GM12878 (cell line): Measurements from ENCODE around the gene FGD4. TPM values are rescaled to one million over a fixed set of nuclear protein-coding genes. Genes with fewer than 3 reads are reported as not detected.

Experiments used
- ATAC-seq: fragments of 200-7000 bp; cut with Tn5 transposase; 3 replicates; pipeline ENCODE4 v1.9.1; 2020; ENCODE audit warnings: mild to moderate bottlenecking, moderate library complexity
- BruUV-seq: library from RNA; stranded (reverse); fragments of 400-500 nt; replicated peaks from 2 replicates; lab custom pipeline; 2021; lab: Mats Ljungman, UMichigan
- CTCF ChIA-PET: fragments of 300-600 bp; sonication (Branson Sonifier 250); formaldehyde crosslinking; extraction: SDS; loops from one replicate; lab custom pipeline; 2021; ENCODE audit warnings: inconsistent platforms; lab: Yijun Ruan, JAX
- POLR2A ChIA-PET: fragments of 350-600 bp; formaldehyde crosslinking; extraction: SDS; loops from one replicate; lab custom pipeline; 2021; ENCODE audit warnings: inconsistent platforms; lab: Charles Lee
- RAD21 ChIA-PET: fragments of 300-600 bp; sonication (Branson Sonifier 250); formaldehyde crosslinking; loops from one replicate; lab custom pipeline; 2023; ENCODE audit warnings: antibody characterized with exemption; ENCODE audit not compliant: unreplicated experiment; lab: Charles Lee
- SMC1A ChIA-PET: fragments of 300-600 bp; sonication (Branson Sonifier 250); formaldehyde crosslinking; loops from one replicate; lab custom pipeline; 2023; ENCODE audit not compliant: unreplicated experiment, uncharacterized antibody; lab: Charles Lee
- DNase-seq: peaks from one replicate; pipeline ENCODE4 v3.0.0-alpha.2; 2011; ENCODE audit warnings: low read depth, low spot score
- FAIRE-seq: peaks from 3 replicates; lab custom pipeline; 2011; peaks lifted over from hg19 to GRCh38; lab: Jason Lieb, UNC
- H2AFZ ChIP-seq: 2 replicates; pipeline ENCODE4 v1.6.0; 2011; ENCODE audit warnings: low read depth, low read length, control low read depth; ENCODE audit not compliant: control insufficient read depth
- H3K27ac ChIP-seq: 2 replicates; pipeline ENCODE4 v1.5.1; 2011; ENCODE audit warnings: control low read depth; ENCODE audit not compliant: control insufficient read depth, insufficient read depth
- H3K27me3 ChIP-seq, 2 experiments: replicated peaks in 1 of 2; 2 replicates each; pipeline versions ENCODE4 v1.6.0 to v1.6.1; 2011; ENCODE audit warnings: low read length in 1 of 2; ENCODE audit not compliant: control insufficient read depth in 2 of 2, insufficient read depth in 2 of 2
- H3K36me3 ChIP-seq, 2 experiments: 2 replicates each; pipeline ENCODE4 v1.5.1; 2011; ENCODE audit warnings: low read length in 1 of 2; ENCODE audit not compliant: control insufficient read depth in 2 of 2, insufficient read depth in 2 of 2
- H3K4me1 ChIP-seq: 2 replicates; pipeline ENCODE4 v1.6.1; 2011; ENCODE audit warnings: mild to moderate bottlenecking, low read length, moderate library complexity, mixed read lengths; ENCODE audit not compliant: control insufficient read depth, insufficient read depth
- H3K4me2 ChIP-seq: 2 replicates; pipeline ENCODE4 v1.6.0; 2011; ENCODE audit warnings: control low read depth; ENCODE audit not compliant: control insufficient read depth, insufficient read depth
- H3K4me3 ChIP-seq: fragments of 200-600 bp; sonication (generic); 2 replicates; pipeline ENCODE4 v1.5.1; 2016
- H3K79me2 ChIP-seq: 2 replicates; pipeline ENCODE4 v1.6.0; 2011; ENCODE audit warnings: low read length; ENCODE audit not compliant: control insufficient read depth, insufficient read depth
- H3K9ac ChIP-seq: 2 replicates; pipeline ENCODE4 v1.8.0; 2011; ENCODE audit warnings: low read length, control low read depth, mixed read lengths; ENCODE audit not compliant: control insufficient read depth, insufficient read depth
- H3K9me3 ChIP-seq: replicated peaks from 3 replicates; pipeline ENCODE4 v1.5.1; 2011; ENCODE audit warnings: mild to moderate bottlenecking, low read length; ENCODE audit not compliant: control insufficient read depth, insufficient read depth
- H4K20me1 ChIP-seq: 2 replicates; pipeline ENCODE4 v1.6.0; 2011; ENCODE audit not compliant: control insufficient read depth, insufficient read depth
- EGR1 ChIP-seq, 2 experiments: IDR thresholded peaks; 1 replicate in 1 of 2; 2 replicates in 1 of 2; pipeline ENCODE4 v1.6.1; 2011 to 2012; ENCODE audit warnings: low read depth in 2 of 2, low read length in 2 of 2, borderline replicate concordance in 1 of 2, mild to moderate bottlenecking in 1 of 2, moderate library complexity in 1 of 2
- EP300 ChIP-seq, 2 experiments: fragments of 150-350 bp in 1 of 2; IDR thresholded peaks; 2 replicates each; pipeline ENCODE4 v1.6.1; 2011 to 2012; ENCODE audit warnings: low read depth in 2 of 2, low read length in 2 of 2, borderline replicate concordance in 1 of 2, improper control_type of control experiment in 1 of 2, inconsistent platforms in 1 of 2; ENCODE audit not compliant: control insufficient read depth in 1 of 2
- FOXK2 ChIP-seq: fragments of 450-650 bp; IDR thresholded peaks from 2 replicates; pipeline ENCODE4 v1.6.1; 2017; ENCODE audit warnings: mild to moderate bottlenecking, moderate library complexity
- HDGF ChIP-seq: fragments of 450-650 bp; IDR thresholded peaks from 2 replicates; pipeline ENCODE4 v1.6.1; 2016; ENCODE audit warnings: antibody characterized with exemption
- IRF5 ChIP-seq: fragments of 450-650 bp; IDR thresholded peaks from 2 replicates; pipeline ENCODE4 v1.6.1; 2017; ENCODE audit warnings: borderline replicate concordance
- JUNB ChIP-seq: IDR thresholded peaks from 2 replicates; pipeline ENCODE4 v1.6.1; 2016; ENCODE audit warnings: antibody characterized with exemption, mild to moderate bottlenecking
- NBN ChIP-seq: fragments of 450-650 bp; IDR thresholded peaks from 2 replicates; pipeline ENCODE4 v1.6.1; 2016
- NFYB ChIP-seq: IDR thresholded peaks from 2 replicates; pipeline ENCODE4 v1.6.1; 2011; ENCODE audit warnings: low read depth, mild to moderate bottlenecking, low read length, improper control_type of control experiment, moderate library complexity; ENCODE audit not compliant: insufficient read depth
- SP1 ChIP-seq: IDR thresholded peaks from one replicate; pipeline ENCODE4 v1.6.1; 2011; ENCODE audit warnings: low read depth, low read length
- WGBS: methylation state at CpG from one replicate; pipeline ENCODE4 v1.1.6; 2016; ENCODE audit warnings: low lambda C conversion rate; ENCODE audit not compliant: insufficient replicate concordance, insufficient coverage; ENCODE audit errors: missing lambda C conversion rate; 5-methylcytosine and 5-hydroxymethylcytosine counted together
- in situ Hi-C: fragments of 300-500 bp; cut with MboI; formaldehyde crosslinking; loops from 9 replicates; pipeline ENCODE4 v1.14.3; 2018; ENCODE audit warnings: mixed read lengths
- intact Hi-C: fragments of 100-400 bp; cut with micrococcal nuclease; formaldehyde crosslinking; loops from one replicate; pipeline ENCODE4 v1.14.2; 2022; ENCODE audit not compliant: unreplicated experiment
- polyA plus RNA-seq, 11 experiments: library from polyadenylated mRNA; depleted of rRNA in 4 of 11; unstranded in 6 of 11; stranded (reverse) in 5 of 11; fragments of >200 nt; fragmentation: Nextera tagmentation in 4 of 11; fragmentation: Illumina TruSeq in 1 of 11; extraction: Ambion mirVana in 4 of 11; extraction: Trizol in 1 of 11; gene quantifications; 1 replicate in 1 of 11; 2 replicates in 10 of 11; pipeline versions ENCODE4 v1.2.1 to v1.2.3, GENCODE V29; 2011 to 2016; ENCODE audit warnings: inconsistent platforms in 2 of 11, missing spikeins in 2 of 11, low read depth in 1 of 11
- total RNA-seq, 4 experiments: library from RNA; depleted of rRNA in 3 of 4; stranded (reverse); fragments of >200 nt in 3 of 4; fragmentation: Illumina TruSeq in 1 of 4; extraction: Trizol in 1 of 4; gene quantifications; 2 replicates each; pipeline versions ENCODE4 v1.2.1 to v1.2.3, GENCODE V29; 2013 to 2021
- TF ChIP-seq, protein P1 (sequence below): fragments of 450-650 bp; formaldehyde crosslinking; IDR thresholded peaks from 2 replicates; pipeline ENCODE4 v1.5.0; 2022; ENCODE audit warnings: mild to moderate bottlenecking, missing genetic modification characterization
- TF ChIP-seq, protein P2 (sequence below): fragments of 450-650 bp; IDR thresholded peaks from 2 replicates; pipeline ENCODE4 v1.6.1; 2017; ENCODE audit warnings: antibody characterized with exemption, mild to moderate bottlenecking, moderate library complexity
- TF ChIP-seq, protein P3 (sequence below): fragments of 450-650 bp; IDR thresholded peaks from 2 replicates; pipeline ENCODE4 v1.6.1; 2014; ENCODE audit warnings: mild to moderate bottlenecking

The FGD4 gene
- total and polyA plus RNA-seq, 10 of the 15 experiments (the other 5 are each of a cell fraction or from before 2014, with no cell fraction given) = 0.01 to 0.18 (median 0.08) TPM; not detected in 3

GRCh38 chr12:32450768-32451167, 51.4 kb downstream of the FGD4 start (continued):
- TF ChIP-seq, protein P1, sequence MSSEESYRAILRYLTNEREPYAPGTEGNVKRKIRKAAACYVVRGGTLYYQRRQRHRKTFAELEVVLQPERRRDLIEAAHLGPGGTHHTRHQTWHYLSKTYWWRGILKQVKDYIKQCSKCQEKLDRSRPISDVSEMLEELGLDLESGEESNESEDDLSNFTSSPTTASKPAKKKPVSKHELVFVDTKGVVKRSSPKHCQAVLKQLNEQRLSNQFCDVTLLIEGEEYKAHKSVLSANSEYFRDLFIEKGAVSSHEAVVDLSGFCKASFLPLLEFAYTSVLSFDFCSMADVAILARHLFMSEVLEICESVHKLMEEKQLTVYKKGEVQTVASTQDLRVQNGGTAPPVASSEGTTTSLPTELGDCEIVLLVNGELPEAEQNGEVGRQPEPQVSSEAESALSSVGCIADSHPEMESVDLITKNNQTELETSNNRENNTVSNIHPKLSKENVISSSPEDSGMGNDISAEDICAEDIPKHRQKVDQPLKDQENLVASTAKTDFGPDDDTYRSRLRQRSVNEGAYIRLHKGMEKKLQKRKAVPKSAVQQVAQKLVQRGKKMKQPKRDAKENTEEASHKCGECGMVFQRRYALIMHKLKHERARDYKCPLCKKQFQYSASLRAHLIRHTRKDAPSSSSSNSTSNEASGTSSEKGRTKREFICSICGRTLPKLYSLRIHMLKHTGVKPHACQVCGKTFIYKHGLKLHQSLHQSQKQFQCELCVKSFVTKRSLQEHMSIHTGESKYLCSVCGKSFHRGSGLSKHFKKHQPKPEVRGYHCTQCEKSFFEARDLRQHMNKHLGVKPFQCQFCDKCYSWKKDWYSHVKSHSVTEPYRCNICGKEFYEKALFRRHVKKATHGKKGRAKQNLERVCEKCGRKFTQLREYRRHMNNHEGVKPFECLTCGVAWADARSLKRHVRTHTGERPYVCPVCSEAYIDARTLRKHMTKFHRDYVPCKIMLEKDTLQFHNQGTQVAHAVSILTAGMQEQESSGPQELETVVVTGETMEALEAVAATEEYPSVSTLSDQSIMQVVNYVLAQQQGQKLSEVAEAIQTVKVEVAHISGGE (CRISPR knock-in tag) = no peak
- TF ChIP-seq HDGF = no peak
- no peak for TF ChIP-seq JUNB
- no peak for TF ChIP-seq NBN

- in situ Hi-C loops (loop anchor here (10.0 kb wide), 1 partner anchor 1563 kb away; no protein-coding TSS in a partner anchor), intact Hi-C loops (no loop called here)
- Histone ChIP-seq H3K9ac (no peak overlapping the region), H3K27ac (no peak overlapping the region), H3K4me2 (no peak overlapping the region), H3K79me2 (no peaks in the 10 kb centered on the region), H3K27me3 (no peaks in the 10 kb centered on the region), H3K4me1 (no peaks in the 10 kb centered on the region; the same call in 1 of the 2 replicates), H3K4me3 (no peak overlapping the region), H2AFZ (no peak overlapping the region), H3K36me3 (no peaks in the 10 kb centered on the region), H4K20me1 (no peaks in the 10 kb centered on the region), H3K9me3 (no peaks in the 10 kb centered on the region)
- ChIA-PET RAD21 (interaction anchor here (1.1 to 1.3 kb wide), 2 partner anchors 211 to 304 kb away, joined by 3 read pairs; partner anchors contain the start of gene YARS2), SMC1A (interaction anchor here (4.0 to 10.2 kb wide), 2 partner anchors 221 to 304 kb away, joined by 20 to 108 read pairs; partner anchors contain the start of gene YARS2), CTCF (interaction anchor here (0.5 to 8.0 kb wide), 5 partner anchors 86 to 1768 kb away, joined by 3 to 106 read pairs (median 6); partner anchors contain the start of gene YARS2), POLR2A (no interaction called here)
- no TSS peak for BruUV-seq
- no peak for FAIRE-seq
- WGBS = 90% methylated on average over 4 of the region's 5 CpGs
- DNase-seq = no peak
- ATAC-seq = no peak
- no peak for TF ChIP-seq FOXK2
- TF ChIP-seq EGR1 (IDR thresholded peaks at IDR 0.05; ENCODE audit: borderline replicate concordance in 1 of 2, low read depth in 2 of 2, low read length in 2 of 2) = no peak
- TF ChIP-seq, protein P2, sequence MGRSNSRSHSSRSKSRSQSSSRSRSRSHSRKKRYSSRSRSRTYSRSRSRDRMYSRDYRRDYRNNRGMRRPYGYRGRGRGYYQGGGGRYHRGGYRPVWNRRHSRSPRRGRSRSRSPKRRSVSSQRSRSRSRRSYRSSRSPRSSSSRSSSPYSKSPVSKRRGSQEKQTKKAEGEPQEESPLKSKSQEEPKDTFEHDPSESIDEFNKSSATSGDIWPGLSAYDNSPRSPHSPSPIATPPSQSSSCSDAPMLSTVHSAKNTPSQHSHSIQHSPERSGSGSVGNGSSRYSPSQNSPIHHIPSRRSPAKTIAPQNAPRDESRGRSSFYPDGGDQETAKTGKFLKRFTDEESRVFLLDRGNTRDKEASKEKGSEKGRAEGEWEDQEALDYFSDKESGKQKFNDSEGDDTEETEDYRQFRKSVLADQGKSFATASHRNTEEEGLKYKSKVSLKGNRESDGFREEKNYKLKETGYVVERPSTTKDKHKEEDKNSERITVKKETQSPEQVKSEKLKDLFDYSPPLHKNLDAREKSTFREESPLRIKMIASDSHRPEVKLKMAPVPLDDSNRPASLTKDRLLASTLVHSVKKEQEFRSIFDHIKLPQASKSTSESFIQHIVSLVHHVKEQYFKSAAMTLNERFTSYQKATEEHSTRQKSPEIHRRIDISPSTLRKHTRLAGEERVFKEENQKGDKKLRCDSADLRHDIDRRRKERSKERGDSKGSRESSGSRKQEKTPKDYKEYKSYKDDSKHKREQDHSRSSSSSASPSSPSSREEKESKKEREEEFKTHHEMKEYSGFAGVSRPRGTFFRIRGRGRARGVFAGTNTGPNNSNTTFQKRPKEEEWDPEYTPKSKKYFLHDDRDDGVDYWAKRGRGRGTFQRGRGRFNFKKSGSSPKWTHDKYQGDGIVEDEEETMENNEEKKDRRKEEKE = no peak
- TF ChIP-seq NFYB = no peak
- TF ChIP-seq, protein P3, sequence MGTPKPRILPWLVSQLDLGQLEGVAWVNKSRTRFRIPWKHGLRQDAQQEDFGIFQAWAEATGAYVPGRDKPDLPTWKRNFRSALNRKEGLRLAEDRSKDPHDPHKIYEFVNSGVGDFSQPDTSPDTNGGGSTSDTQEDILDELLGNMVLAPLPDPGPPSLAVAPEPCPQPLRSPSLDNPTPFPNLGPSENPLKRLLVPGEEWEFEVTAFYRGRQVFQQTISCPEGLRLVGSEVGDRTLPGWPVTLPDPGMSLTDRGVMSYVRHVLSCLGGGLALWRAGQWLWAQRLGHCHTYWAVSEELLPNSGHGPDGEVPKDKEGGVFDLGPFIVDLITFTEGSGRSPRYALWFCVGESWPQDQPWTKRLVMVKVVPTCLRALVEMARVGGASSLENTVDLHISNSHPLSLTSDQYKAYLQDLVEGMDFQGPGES = no peak
- no peak for TF ChIP-seq SP1
- TF ChIP-seq EP300 (IDR thresholded peaks at IDR 0.05; ENCODE audit: borderline replicate concordance in 1 of 2, control insufficient read depth in 1 of 2, low read depth in 2 of 2, low read length in 2 of 2) = no peak
- no peak for TF ChIP-seq IRF5
These were observed 52.5 kb downstream of the FGD4 start for GRCh38 chr12:32451816-32452215.
